ENCODE results near the gene MR1. TPM values are rescaled to one million over a fixed set of nuclear protein-coding genes. Genes with fewer than 3 reads are reported as not detected.

The MR1 gene
- total and polyA plus RNA-seq, 2 donors from 2014 or later, result 15.2 to 29.3 TPM

DNA sequence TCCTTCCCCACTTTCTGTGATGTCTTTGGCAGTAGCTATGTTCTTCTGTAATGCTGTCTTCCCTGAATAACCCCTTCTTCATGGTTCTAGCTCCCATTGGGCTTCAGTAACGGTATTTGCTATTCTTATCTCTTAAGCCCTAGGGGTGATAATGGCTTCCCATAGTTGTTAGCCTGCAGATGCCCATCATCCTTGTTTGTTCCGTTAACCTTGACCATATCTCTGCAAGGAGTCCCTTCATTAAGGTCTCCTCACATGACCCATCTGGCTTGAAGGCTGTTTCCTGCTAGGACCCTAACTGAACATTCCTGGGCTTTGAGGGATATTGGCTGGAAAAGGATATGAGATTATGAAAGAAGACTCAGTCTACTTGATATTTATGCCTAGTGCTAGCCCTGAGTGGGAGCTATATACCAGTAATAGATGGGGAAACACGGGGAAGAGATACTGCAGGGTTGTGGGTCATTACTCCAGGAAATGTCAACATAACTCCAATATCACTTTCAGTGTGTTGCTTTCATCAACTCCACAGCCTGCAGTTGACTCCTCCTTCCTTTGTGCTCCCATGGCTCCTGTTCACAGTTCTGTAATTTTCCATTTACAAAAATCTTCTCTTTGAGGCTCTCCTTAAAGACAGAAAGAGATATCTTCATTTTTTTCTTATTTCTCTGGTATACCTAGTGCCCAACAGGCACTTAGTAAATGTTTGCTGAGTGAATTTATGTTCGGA is 2.5 kb downstream of the MR1 start:
- no peaks in the 10 kb centered on the region for H3K27me3 ChIP-seq (ENCODE audit: control insufficient read depth, insufficient read depth, low read length)
- H3K4me3 ChIP-seq (ENCODE audit: low read length in 3 of 3), result no peak overlapping the region
- no peak for FAIRE-seq
- no peak overlapping the region for H3K9ac ChIP-seq (ENCODE audit: low read length in 3 of 3)
- H3K27ac ChIP-seq (ENCODE audit: low read depth in 2 of 2, low read length in 2 of 2), result no peak overlapping the region
- peaks cover 0 to 11% (median 10%) of the 10 kb centered on the region in 3 donors for H3K4me1 ChIP-seq (ENCODE audit: control insufficient read depth in 2 of 3, insufficient read depth in 2 of 3, low read depth in 1 of 3, low read length in 3 of 3)
- TF ChIP-seq, protein P1, sequence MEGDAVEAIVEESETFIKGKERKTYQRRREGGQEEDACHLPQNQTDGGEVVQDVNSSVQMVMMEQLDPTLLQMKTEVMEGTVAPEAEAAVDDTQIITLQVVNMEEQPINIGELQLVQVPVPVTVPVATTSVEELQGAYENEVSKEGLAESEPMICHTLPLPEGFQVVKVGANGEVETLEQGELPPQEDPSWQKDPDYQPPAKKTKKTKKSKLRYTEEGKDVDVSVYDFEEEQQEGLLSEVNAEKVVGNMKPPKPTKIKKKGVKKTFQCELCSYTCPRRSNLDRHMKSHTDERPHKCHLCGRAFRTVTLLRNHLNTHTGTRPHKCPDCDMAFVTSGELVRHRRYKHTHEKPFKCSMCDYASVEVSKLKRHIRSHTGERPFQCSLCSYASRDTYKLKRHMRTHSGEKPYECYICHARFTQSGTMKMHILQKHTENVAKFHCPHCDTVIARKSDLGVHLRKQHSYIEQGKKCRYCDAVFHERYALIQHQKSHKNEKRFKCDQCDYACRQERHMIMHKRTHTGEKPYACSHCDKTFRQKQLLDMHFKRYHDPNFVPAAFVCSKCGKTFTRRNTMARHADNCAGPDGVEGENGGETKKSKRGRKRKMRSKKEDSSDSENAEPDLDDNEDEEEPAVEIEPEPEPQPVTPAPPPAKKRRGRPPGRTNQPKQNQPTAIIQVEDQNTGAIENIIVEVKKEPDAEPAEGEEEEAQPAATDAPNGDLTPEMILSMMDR (IDR thresholded peaks at IDR 0.05; ENCODE audit: borderline replicate concordance, extremely low read depth, insufficient read depth), result no peak
- H3K36me3 ChIP-seq (ENCODE audit: control insufficient read depth in 2 of 3, insufficient read depth in 3 of 3, low read length in 3 of 3), result no peaks in the 10 kb centered on the region
- intact Hi-C loops (cut with DNase I), result no loop called here
- no peak for DNase-seq
- H3K9me3 ChIP-seq (ENCODE audit: control insufficient read depth in 2 of 3, insufficient read depth in 1 of 3, low read length in 3 of 3), result no peaks in the 10 kb centered on the region

DNA sequence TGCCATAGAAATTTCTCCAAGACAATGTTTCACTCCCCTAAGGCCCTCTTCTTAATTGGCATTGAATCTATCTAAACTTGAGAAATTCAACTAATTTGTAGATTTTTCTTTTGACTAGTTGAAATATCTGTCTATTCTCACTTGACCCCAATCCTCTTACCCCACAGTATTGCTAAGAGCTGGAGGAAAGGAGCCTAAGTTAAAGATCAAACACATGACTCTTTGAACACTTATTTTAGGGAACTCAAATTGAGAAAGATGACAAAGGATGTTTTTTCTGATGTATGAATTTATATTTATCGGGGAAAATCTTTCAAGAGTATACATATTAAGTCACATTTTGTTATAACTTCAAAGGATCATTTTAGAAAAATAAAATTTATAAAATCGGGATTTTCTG is 3.6 kb downstream of the MR1 start:
- Histone ChIP-seq H3K27me3 (ENCODE audit: control insufficient read depth, insufficient read depth, low read length) (no peaks in the 10 kb centered on the region), H3K27ac (ENCODE audit: low read depth in 2 of 2, low read length in 2 of 2) (no peak overlapping the region), H3K4me3 (ENCODE audit: low read length in 3 of 3) (no peak overlapping the region), H3K36me3 (ENCODE audit: control insufficient read depth in 2 of 3, insufficient read depth in 3 of 3, low read length in 3 of 3) (no peaks in the 10 kb centered on the region), H3K9me3 (ENCODE audit: control insufficient read depth in 2 of 3, insufficient read depth in 1 of 3, low read length in 3 of 3) (no peaks in the 10 kb centered on the region), H3K9ac (ENCODE audit: low read length in 3 of 3) (no peak overlapping the region), H3K4me1 (ENCODE audit: control insufficient read depth in 2 of 3, insufficient read depth in 2 of 3, low read depth in 1 of 3, low read length in 3 of 3) (peaks cover 0 to 11% (median 10%) of the 10 kb centered on the region in 3 donors)
- TF ChIP-seq, protein P1 (IDR thresholded peaks at IDR 0.05; ENCODE audit: borderline replicate concordance, extremely low read depth, insufficient read depth), result no peak
- no peak for FAIRE-seq
- DNase-seq, result no peak
- intact Hi-C loops (cut with DNase I), result no loop called here

DNA sequence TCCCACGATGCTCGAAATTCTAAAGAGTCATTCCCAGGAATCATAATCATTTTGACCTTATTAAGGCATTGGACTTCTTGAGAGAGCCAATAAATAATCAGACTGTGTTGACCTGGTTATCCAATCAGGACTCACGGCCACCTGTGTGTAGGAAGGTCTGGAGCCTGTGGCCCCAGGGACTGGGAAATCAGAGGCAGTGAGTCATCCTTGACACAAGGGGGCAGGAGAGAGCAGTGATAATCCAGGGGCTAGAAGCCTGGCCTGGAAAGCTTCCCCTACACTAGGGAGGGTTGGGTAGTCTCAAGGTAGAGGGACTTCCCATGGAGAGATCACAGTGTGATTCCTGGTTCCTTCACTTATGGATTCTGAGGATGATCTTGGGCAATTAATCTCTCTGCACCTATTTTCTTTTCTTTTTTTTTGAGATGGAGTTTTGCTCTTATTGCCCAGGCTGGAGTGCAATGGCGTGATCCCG is 4.7 kb downstream of the MR1 start:
- TF ChIP-seq, protein P1 (IDR thresholded peaks at IDR 0.05; ENCODE audit: borderline replicate concordance, extremely low read depth, insufficient read depth), result peak; percentile 68
- Histone ChIP-seq H3K36me3 (ENCODE audit: control insufficient read depth in 2 of 3, insufficient read depth in 3 of 3, low read length in 3 of 3) (no peaks in the 10 kb centered on the region), H3K27ac (ENCODE audit: low read depth in 2 of 2, low read length in 2 of 2) (no peak overlapping the region), H3K9ac (ENCODE audit: low read length in 3 of 3) (no peak overlapping the region), H3K27me3 (ENCODE audit: control insufficient read depth, insufficient read depth, low read length) (no peaks in the 10 kb centered on the region), H3K4me3 (ENCODE audit: low read length in 3 of 3) (no peak overlapping the region), H3K4me1 (ENCODE audit: control insufficient read depth in 2 of 3, insufficient read depth in 2 of 3, low read depth in 1 of 3, low read length in 3 of 3) (peaks cover 0 to 6% (median 2%) of the 10 kb centered on the region in 3 donors), H3K9me3 (ENCODE audit: control insufficient read depth in 2 of 3, insufficient read depth in 1 of 3, low read length in 3 of 3) (no peaks in the 10 kb centered on the region)
- intact Hi-C loops (cut with DNase I), result no loop called here
- DNase-seq (peak in 3 of 5 donors; percentile 52 to 73 (median 62)), FAIRE-seq (no peak)
